Chondrocyte (in vitro differentiated cells): ENCODE data around the gene MTAP. TPM values are rescaled to one million over a fixed set of nuclear protein-coding genes. Genes with fewer than 3 reads are reported as not detected.

ENCODE experiments used
- DNase-seq: peaks from one replicate; pipeline ENCODE4 v3.0.0; 2021; ENCODE audit warnings: mixed read lengths, low spot score
- H3K27ac Mint-ChIP-seq: one replicate; pipeline ENCODE4 v1.8.0; 2021; ENCODE audit warnings: mild to moderate bottlenecking, moderate library complexity, mixed read lengths; ENCODE audit not compliant: unreplicated experiment
- H3K27me3 Mint-ChIP-seq: 2 replicates; pipeline ENCODE4 v1.8.0; 2021; ENCODE audit warnings: low read depth, mixed read lengths
- H3K36me3 Mint-ChIP-seq: 2 replicates; pipeline ENCODE4 v1.8.0; 2021; ENCODE audit warnings: low read depth, mixed read lengths
- H3K4me1 Mint-ChIP-seq: 2 replicates; pipeline ENCODE4 v1.8.0; 2021; ENCODE audit warnings: low read depth, mild to moderate bottlenecking, mixed read lengths
- H3K4me3 Mint-ChIP-seq: one replicate; pipeline ENCODE4 v1.8.0; 2021; ENCODE audit warnings: mild to moderate bottlenecking, moderate library complexity, mixed read lengths; ENCODE audit not compliant: unreplicated experiment
- H3K9me3 Mint-ChIP-seq: 2 replicates; pipeline ENCODE4 v1.8.0; 2021; ENCODE audit warnings: low read depth, mixed read lengths
- total RNA-seq: library from RNA; stranded (reverse); gene quantifications from 3 replicates; pipeline ENCODE4 v1.2.1, GENCODE V29; 2021
- TF ChIP-seq, protein P1 (sequence below): fragments of 200-600 bp; sonication (generic); IDR thresholded peaks from 2 replicates; pipeline ENCODE4 v1.5.0; 2021; ENCODE audit warnings: antibody characterized with exemption, mild to moderate bottlenecking, moderate library complexity

The MTAP gene
- total RNA-seq, 1 donor from 2014 or later: 33.7 TPM

- Mint-ChIP-seq H3K27me3 (no peaks in the 10 kb centered on the region), H3K27ac (peak overlapping the region; percentile 49), H3K4me3 (no peak overlapping the region), H3K36me3 (peaks cover 9% of the 10 kb centered on the region), H3K4me1 (peaks cover 33% of the 10 kb centered on the region), H3K9me3 (no peaks in the 10 kb centered on the region)
- no peak for DNase-seq
- TF ChIP-seq, protein P1, sequence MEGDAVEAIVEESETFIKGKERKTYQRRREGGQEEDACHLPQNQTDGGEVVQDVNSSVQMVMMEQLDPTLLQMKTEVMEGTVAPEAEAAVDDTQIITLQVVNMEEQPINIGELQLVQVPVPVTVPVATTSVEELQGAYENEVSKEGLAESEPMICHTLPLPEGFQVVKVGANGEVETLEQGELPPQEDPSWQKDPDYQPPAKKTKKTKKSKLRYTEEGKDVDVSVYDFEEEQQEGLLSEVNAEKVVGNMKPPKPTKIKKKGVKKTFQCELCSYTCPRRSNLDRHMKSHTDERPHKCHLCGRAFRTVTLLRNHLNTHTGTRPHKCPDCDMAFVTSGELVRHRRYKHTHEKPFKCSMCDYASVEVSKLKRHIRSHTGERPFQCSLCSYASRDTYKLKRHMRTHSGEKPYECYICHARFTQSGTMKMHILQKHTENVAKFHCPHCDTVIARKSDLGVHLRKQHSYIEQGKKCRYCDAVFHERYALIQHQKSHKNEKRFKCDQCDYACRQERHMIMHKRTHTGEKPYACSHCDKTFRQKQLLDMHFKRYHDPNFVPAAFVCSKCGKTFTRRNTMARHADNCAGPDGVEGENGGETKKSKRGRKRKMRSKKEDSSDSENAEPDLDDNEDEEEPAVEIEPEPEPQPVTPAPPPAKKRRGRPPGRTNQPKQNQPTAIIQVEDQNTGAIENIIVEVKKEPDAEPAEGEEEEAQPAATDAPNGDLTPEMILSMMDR: no peak
These were observed 8.4 kb downstream of the MTAP start for GRCh38 chr9:21810881-21811280.

- no peak overlapping the region for H3K4me3 Mint-ChIP-seq
- TF ChIP-seq, protein P1: no peak
- H3K9me3 Mint-ChIP-seq: no peaks in the 10 kb centered on the region
- H3K36me3 Mint-ChIP-seq: peaks cover 10% of the 10 kb centered on the region
- no peak for DNase-seq
- peaks cover 28% of the 10 kb centered on the region for H3K4me1 Mint-ChIP-seq
- H3K27ac Mint-ChIP-seq: no peak overlapping the region
- H3K27me3 Mint-ChIP-seq: no peaks in the 10 kb centered on the region
These were observed 9.5 kb downstream of the MTAP start for GRCh38 chr9:21811914-21812313.

GRCh38 chr9:21812415-21812814, 10.0 kb downstream of the MTAP start:
- DNase-seq: no peak
- no peak overlapping the region for H3K4me3 Mint-ChIP-seq
- no peaks in the 10 kb centered on the region for H3K27me3 Mint-ChIP-seq
- H3K27ac Mint-ChIP-seq: peak overlapping the region; percentile 12
- H3K36me3 Mint-ChIP-seq: peaks cover 10% of the 10 kb centered on the region
- peaks cover 28% of the 10 kb centered on the region for H3K4me1 Mint-ChIP-seq
- TF ChIP-seq, protein P1: no peak
- no peaks in the 10 kb centered on the region for H3K9me3 Mint-ChIP-seq

GRCh38 chr9:21812946-21813568, 10.6 kb downstream of the MTAP start:
- DNase-seq: no peak
- Mint-ChIP-seq H3K9me3 (no peaks in the 10 kb centered on the region), H3K27me3 (no peaks in the 10 kb centered on the region), H3K27ac (peak overlapping the region; percentile 33), H3K4me1 (peaks cover 28% of the 10 kb centered on the region), H3K36me3 (peaks cover 13% of the 10 kb centered on the region), H3K4me3 (no peak overlapping the region)
- TF ChIP-seq, protein P1: peak; percentile 90

DNA sequence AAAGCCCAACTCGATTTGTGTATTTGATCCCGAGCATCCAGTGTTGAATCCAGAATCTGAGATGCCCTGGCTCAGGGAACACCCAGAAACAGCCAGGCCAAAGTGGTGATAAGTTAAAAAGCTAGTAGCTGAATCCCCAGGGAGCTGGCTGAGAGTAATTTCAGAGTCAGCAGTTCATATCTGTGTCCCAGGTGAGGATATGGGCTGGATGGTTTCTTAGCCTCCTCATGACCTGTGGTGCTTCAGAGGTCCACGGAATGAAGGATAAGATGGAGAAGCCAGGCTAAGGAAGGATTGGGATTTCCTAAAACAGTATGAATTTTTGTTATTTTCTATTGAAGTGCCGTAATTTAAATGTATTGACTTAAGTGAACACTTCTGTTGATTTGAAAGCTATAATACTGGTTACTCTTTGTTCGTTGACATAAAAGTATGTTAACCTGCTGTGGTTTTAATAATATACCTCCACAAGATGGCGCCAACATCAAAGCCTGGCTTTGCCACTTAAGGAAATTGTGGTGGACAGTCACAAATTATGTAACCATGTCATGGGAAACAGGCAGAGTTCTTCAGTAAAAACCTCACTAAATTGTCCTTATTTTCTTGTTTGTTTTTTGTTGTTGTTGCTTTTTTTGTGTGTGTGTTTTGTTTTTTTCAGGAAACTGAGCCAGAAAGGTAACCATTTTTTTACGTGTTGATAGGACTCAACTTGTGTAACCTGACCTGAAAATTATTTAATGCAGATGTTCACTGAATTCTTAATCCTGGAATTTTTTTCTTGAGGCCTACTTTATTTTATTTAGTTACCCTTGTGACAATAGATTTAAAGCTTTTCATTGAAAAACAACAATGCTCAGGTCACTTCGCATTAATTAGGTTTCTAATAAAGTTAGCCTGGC, 11.4 kb downstream of the MTAP start:
- Mint-ChIP-seq H3K9me3 (no peaks in the 10 kb centered on the region), H3K36me3 (peaks cover 18% of the 10 kb centered on the region), H3K4me1 (peaks cover 28% of the 10 kb centered on the region), H3K27ac (peak overlapping the region; percentile 46), H3K27me3 (no peaks in the 10 kb centered on the region), H3K4me3 (no peak overlapping the region)
- no peak for DNase-seq
- TF ChIP-seq, protein P1: peak; percentile 90
